ENCODE measurements around the gene ERGIC3. TPM values are rescaled to one million over a fixed set of nuclear protein-coding genes. Genes with fewer than 3 reads are reported as not detected.

Gene ERGIC3
- total and polyA plus RNA-seq, 2 of the 13 experiments (the other 11 are each of a cell fraction or from before 2014, with no cell fraction given): 407 to 670 TPM

- H3K9ac ChIP-seq (ENCODE audit: insufficient read depth, low read depth, low read length): no peak overlapping the region
- no peak for TF ChIP-seq ZNF878 (CRISPR knock-in tag; IDR thresholded peaks at IDR 0.05)
- peak; percentile 84 for TF ChIP-seq ZNF282 (IDR thresholded peaks at IDR 0.05; ENCODE audit: partially characterized antibody)
- no peaks in the 10 kb centered on the region for H3K9me3 ChIP-seq (ENCODE audit: low read length)
- H3K36me3 ChIP-seq (replicated peaks in 1 of 2; ENCODE audit: control insufficient read depth in 1 of 2, insufficient read depth in 2 of 2, low read length in 2 of 2): peaks cover 75 to 96% of the 10 kb centered on the region in 2 experiments
- H3K4me1 ChIP-seq (ENCODE audit: insufficient read depth, low read length): peaks cover 9% of the 10 kb centered on the region; the same call in 1 of the 2 replicates
- in situ Hi-C loops (cut with HindIII; ENCODE audit: extremely low pct_ligation_motif_present, low pct_unique_long_range_greater_than_20kb): no loop called here
- FAIRE-seq (peak; percentile 40), ATAC-seq (no peak), DNase-seq (ENCODE audit: low spot score) (no peak)
- intact Hi-C loops (cut with micrococcal nuclease; ENCODE audit: unreplicated experiment): no loop called here
- no TSS peak for BruUV-seq (replicated peaks)
- CTCF ChIA-PET (ENCODE audit: low intra/inter-chr PET ratio, low total read pairs): no interaction called here
- H3K4me3 ChIP-seq (replicated peaks in 1 of 3; ENCODE audit: insufficient read depth in 1 of 3, low read depth in 2 of 3, low read length in 3 of 3): no peak overlapping the region
- H3K4me2 ChIP-seq (ENCODE audit: low read depth, low read length): no peak overlapping the region
- H4K20me1 ChIP-seq (ENCODE audit: insufficient read depth, low read length): no peaks in the 10 kb centered on the region
- 89% methylated on average over 3 of the region's 3 CpGs for WGBS (ENCODE audit: low lambda C conversion rate)
- no peaks in the 10 kb centered on the region for H3K79me2 ChIP-seq (ENCODE audit: insufficient read depth, low read length)
- H2AFZ ChIP-seq (ENCODE audit: low read length): no peak overlapping the region
- H3K27ac ChIP-seq (ENCODE audit: extremely low read length, insufficient read depth, low read length): no peak overlapping the region
- H3K27me3 ChIP-seq (ENCODE audit: control insufficient read depth in 1 of 2, insufficient read depth in 2 of 2, low read length in 2 of 2): no peaks in the 10 kb centered on the region
- POLR2A ChIA-PET: interaction anchor here (1.2 to 1.4 kb wide), 2 partner anchors 11 to 35 kb away, joined by 3 read pairs; partner anchors contain the start of gene ERGIC3
These were observed 35.7 kb upstream of the ERGIC3 start for GRCh38 chr20:35506179-35506578.

DNA sequence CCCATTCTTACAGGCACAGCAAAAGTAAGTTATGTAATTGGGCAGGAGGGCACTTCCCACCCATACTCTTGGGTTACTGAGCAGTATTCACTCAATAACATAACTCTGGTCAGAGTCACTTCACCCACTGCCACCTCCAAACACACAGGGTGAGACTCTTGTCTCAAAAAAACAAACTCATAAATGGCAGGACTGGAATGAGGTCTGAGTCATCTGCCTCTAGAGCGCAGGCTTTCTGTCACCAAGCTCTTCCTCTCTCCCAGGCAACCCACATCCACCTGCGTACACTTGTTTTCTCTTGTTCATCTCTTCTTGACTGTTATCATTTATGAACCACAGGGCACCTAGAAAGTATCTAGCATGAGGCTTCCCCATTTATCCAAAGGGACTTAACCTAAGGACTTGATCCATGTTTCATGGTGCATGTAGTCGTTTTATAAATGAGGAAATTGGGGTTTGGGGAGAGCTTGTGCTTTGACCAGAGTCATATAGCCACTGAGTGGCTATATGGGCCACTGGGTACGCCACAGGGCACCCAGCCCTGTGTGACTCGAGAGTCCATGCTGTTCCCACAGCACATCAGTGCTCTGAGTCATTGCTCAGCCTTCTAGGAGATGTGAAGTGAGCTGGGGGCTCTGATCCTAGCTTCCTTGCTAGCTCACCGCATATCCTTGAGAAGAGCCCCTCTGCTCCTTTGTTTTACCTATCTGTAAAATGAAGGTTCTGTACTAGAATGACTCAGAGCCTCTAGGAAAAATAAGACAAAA lies 34.8 kb upstream of the ERGIC3 start:
- 94% methylated on average over 6 of the region's 6 CpGs for WGBS (ENCODE audit: low lambda C conversion rate)
- FAIRE-seq (no peak), ATAC-seq (no peak), DNase-seq (ENCODE audit: low spot score) (no peak)
- no peak overlapping the region for H3K4me2 ChIP-seq (ENCODE audit: low read depth, low read length)
- in situ Hi-C loops (cut with HindIII; ENCODE audit: extremely low pct_ligation_motif_present, low pct_unique_long_range_greater_than_20kb): no loop called here
- H3K36me3 ChIP-seq (replicated peaks in 1 of 2; ENCODE audit: control insufficient read depth in 1 of 2, insufficient read depth in 2 of 2, low read length in 2 of 2): peaks cover 72 to 96% of the 10 kb centered on the region in 2 experiments
- ChIA-PET CTCF (ENCODE audit: low intra/inter-chr PET ratio, low total read pairs) (no interaction called here), POLR2A (interaction anchor here (0.6 to 1.4 kb wide), 5 partner anchors 11 to 117 kb away, joined by 3 to 6 read pairs (median 3); partner anchors contain the start of gene ERGIC3)
- H4K20me1 ChIP-seq (ENCODE audit: insufficient read depth, low read length): no peaks in the 10 kb centered on the region
- no peak overlapping the region for H3K4me3 ChIP-seq (replicated peaks in 1 of 3; ENCODE audit: insufficient read depth in 1 of 3, low read depth in 2 of 3, low read length in 3 of 3)
- H3K9me3 ChIP-seq (ENCODE audit: low read length): no peaks in the 10 kb centered on the region
- H3K9ac ChIP-seq (ENCODE audit: insufficient read depth, low read depth, low read length): no peak overlapping the region
- H3K79me2 ChIP-seq (ENCODE audit: insufficient read depth, low read length): no peaks in the 10 kb centered on the region
- H3K27ac ChIP-seq (ENCODE audit: extremely low read length, insufficient read depth, low read length): no peak overlapping the region
- no TSS peak for BruUV-seq (replicated peaks)
- H3K4me1 ChIP-seq (ENCODE audit: insufficient read depth, low read length): peaks cover 9% of the 10 kb centered on the region; the same call in 1 of the 2 replicates
- no peak overlapping the region for H2AFZ ChIP-seq (ENCODE audit: low read length)
- TF ChIP-seq RXRA (CRISPR knock-in tag; IDR thresholded peaks at IDR 0.05) (0 out of 2 replicates have a peak, but pooled peaks have one; percentile 11), YY1 (IDR thresholded peaks at IDR 0.05; ENCODE audit: insufficient read depth, insufficient replicate concordance, low read depth, low read length) (no peak)
- intact Hi-C loops (cut with micrococcal nuclease; ENCODE audit: unreplicated experiment): no loop called here
- H3K27me3 ChIP-seq (ENCODE audit: control insufficient read depth in 1 of 2, insufficient read depth in 2 of 2, low read length in 2 of 2): no peaks in the 10 kb centered on the region
